Astrocyte (in vitro differentiated cells and primary cell): ENCODE measurements around the gene EIF5A. TPM values are rescaled to one million over a fixed set of nuclear protein-coding genes. Genes with fewer than 3 reads are reported as not detected.

Experiments used
- DNase-seq: peaks from one replicate; pipeline ENCODE4 v3.0.0-alpha.2; 2010; ENCODE audit warnings: low read depth
- FAIRE-seq: peaks from 2 replicates; lab custom pipeline; 2011; peaks lifted over from hg19 to GRCh38; lab: Jason Lieb, UNC
- H2AFZ ChIP-seq: 2 replicates; pipeline ENCODE4 v1.6.0; 2012; ENCODE audit warnings: low read depth, low read length, inconsistent platforms
- H3K27ac ChIP-seq: 2 replicates; pipeline ENCODE4 v1.5.1; 2011; ENCODE audit warnings: low read depth, low read length, inconsistent platforms
- H3K27me3 ChIP-seq: 2 replicates; pipeline ENCODE4 v1.6.0; 2011; ENCODE audit warnings: low read length, inconsistent platforms; ENCODE audit not compliant: insufficient read depth
- H3K36me3 ChIP-seq: 2 replicates; pipeline ENCODE4 v1.5.1; 2011; ENCODE audit warnings: low read length, inconsistent platforms; ENCODE audit not compliant: insufficient read depth
- H3K4me1 ChIP-seq: 2 replicates; pipeline ENCODE4 v1.5.1; 2011; ENCODE audit warnings: low read length, inconsistent platforms; ENCODE audit not compliant: insufficient read depth
- H3K4me2 ChIP-seq: 2 replicates; pipeline ENCODE4 v1.6.0; 2012; ENCODE audit warnings: low read length, inconsistent platforms
- H3K4me3 ChIP-seq: 2 replicates; pipeline ENCODE4 v1.5.1; 2011; ENCODE audit warnings: low read depth, mild to moderate bottlenecking, low read length, inconsistent platforms; ENCODE audit not compliant: insufficient read depth
- H3K79me2 ChIP-seq: 2 replicates; pipeline ENCODE4 v1.6.0; 2012; ENCODE audit warnings: mild to moderate bottlenecking, low read length, inconsistent platforms; ENCODE audit not compliant: insufficient read depth
- H3K9ac ChIP-seq: 2 replicates; pipeline ENCODE4 v1.6.0; 2012; ENCODE audit warnings: mild to moderate bottlenecking, low read length, inconsistent platforms
- H3K9me3 ChIP-seq: 2 replicates; pipeline ENCODE4 v1.5.1; 2012; ENCODE audit warnings: low read depth, mild to moderate bottlenecking, low read length, inconsistent platforms; ENCODE audit not compliant: insufficient read depth
- H4K20me1 ChIP-seq: 2 replicates; pipeline ENCODE4 v1.6.0; 2012; ENCODE audit warnings: low read length, inconsistent platforms; ENCODE audit not compliant: insufficient read depth
- H3K27ac Mint-ChIP-seq: one replicate; pipeline ENCODE4 v1.8.0; 2021; ENCODE audit warnings: mild to moderate bottlenecking, mixed read lengths; ENCODE audit not compliant: unreplicated experiment
- H3K27me3 Mint-ChIP-seq: one replicate; pipeline ENCODE4 v1.8.0; 2021; ENCODE audit warnings: low read depth, mixed read lengths; ENCODE audit not compliant: unreplicated experiment
- H3K36me3 Mint-ChIP-seq: one replicate; pipeline ENCODE4 v1.8.0; 2021; ENCODE audit warnings: low read depth, mixed read lengths; ENCODE audit not compliant: unreplicated experiment
- H3K4me1 Mint-ChIP-seq: one replicate; pipeline ENCODE4 v1.8.0; 2021; ENCODE audit warnings: low read depth, mixed read lengths; ENCODE audit not compliant: unreplicated experiment
- H3K4me3 Mint-ChIP-seq: one replicate; pipeline ENCODE4 v1.8.0; 2021; ENCODE audit warnings: mild to moderate bottlenecking, moderate library complexity, mixed read lengths; ENCODE audit not compliant: unreplicated experiment
- H3K9me3 Mint-ChIP-seq: one replicate; pipeline ENCODE4 v1.8.0; 2021; ENCODE audit warnings: mild to moderate bottlenecking, mixed read lengths; ENCODE audit not compliant: unreplicated experiment
- EZH2 ChIP-seq: IDR thresholded peaks from 2 replicates; pipeline ENCODE4 v1.6.1; 2012; ENCODE audit warnings: mild to moderate bottlenecking, low read length, inconsistent platforms; ENCODE audit not compliant: insufficient read depth
- total RNA-seq: library from RNA; stranded (reverse); gene quantifications from 2 replicates; pipeline ENCODE4 v1.2.1, GENCODE V29; 2021
- TF ChIP-seq, protein P1 (sequence below): IDR thresholded peaks from 2 replicates; pipeline ENCODE4 v1.5.1; 2011; ENCODE audit warnings: low read depth, mild to moderate bottlenecking, inconsistent platforms, low read length, moderate library complexity; ENCODE audit not compliant: insufficient read depth

The EIF5A gene
- total RNA-seq, 1 donor from 2014 or later = 915 TPM

DNA sequence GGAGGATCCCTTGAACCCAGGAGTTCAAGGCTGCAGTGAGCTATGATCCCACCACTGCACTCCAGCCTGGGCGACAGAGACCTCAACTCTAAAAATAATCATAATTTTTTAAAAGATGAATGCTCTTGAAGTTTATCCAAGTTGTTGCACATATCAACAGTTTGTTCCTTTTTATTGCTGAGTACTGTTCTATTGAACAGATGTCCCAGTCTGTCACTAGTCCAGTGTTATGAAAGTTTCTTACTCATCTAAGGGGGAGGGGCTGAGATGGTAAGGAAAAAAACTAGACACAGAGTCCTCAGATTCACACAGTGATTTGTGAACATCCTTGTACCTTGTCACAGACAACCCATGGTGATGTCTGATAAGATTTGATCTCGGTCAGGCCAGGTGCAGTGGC is 32.8 kb downstream of the EIF5A start:
- Mint-ChIP-seq H3K9me3 (no peaks in the 10 kb centered on the region), H3K27ac (no peak overlapping the region), H3K36me3 (no peaks in the 10 kb centered on the region), H3K4me1 (peaks cover 1% of the 10 kb centered on the region), H3K27me3 (peaks cover 6% of the 10 kb centered on the region), H3K4me3 (no peak overlapping the region)
- Histone ChIP-seq H3K27me3 (no peaks in the 10 kb centered on the region), H3K4me2 (no peak overlapping the region), H3K79me2 (no peaks in the 10 kb centered on the region), H3K9ac (no peak overlapping the region), H3K27ac (no peak overlapping the region), H2AFZ (no peak overlapping the region), H3K36me3 (no peaks in the 10 kb centered on the region), H3K4me3 (no peak overlapping the region), H3K4me1 (no peaks in the 10 kb centered on the region), H4K20me1 (no peaks in the 10 kb centered on the region), H3K9me3 (no peaks in the 10 kb centered on the region)
- FAIRE-seq = no peak
- no peak for DNase-seq
- TF ChIP-seq EZH2 = no peak
- TF ChIP-seq, protein P1, sequence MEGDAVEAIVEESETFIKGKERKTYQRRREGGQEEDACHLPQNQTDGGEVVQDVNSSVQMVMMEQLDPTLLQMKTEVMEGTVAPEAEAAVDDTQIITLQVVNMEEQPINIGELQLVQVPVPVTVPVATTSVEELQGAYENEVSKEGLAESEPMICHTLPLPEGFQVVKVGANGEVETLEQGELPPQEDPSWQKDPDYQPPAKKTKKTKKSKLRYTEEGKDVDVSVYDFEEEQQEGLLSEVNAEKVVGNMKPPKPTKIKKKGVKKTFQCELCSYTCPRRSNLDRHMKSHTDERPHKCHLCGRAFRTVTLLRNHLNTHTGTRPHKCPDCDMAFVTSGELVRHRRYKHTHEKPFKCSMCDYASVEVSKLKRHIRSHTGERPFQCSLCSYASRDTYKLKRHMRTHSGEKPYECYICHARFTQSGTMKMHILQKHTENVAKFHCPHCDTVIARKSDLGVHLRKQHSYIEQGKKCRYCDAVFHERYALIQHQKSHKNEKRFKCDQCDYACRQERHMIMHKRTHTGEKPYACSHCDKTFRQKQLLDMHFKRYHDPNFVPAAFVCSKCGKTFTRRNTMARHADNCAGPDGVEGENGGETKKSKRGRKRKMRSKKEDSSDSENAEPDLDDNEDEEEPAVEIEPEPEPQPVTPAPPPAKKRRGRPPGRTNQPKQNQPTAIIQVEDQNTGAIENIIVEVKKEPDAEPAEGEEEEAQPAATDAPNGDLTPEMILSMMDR = no peak

- no peaks in the 10 kb centered on the region for H3K36me3 ChIP-seq
- no peaks in the 10 kb centered on the region for H3K9me3 Mint-ChIP-seq
- no peaks in the 10 kb centered on the region for H3K27me3 ChIP-seq
- H3K27ac Mint-ChIP-seq = no peak overlapping the region
- H4K20me1 ChIP-seq = no peaks in the 10 kb centered on the region
- no peak overlapping the region for H3K27ac ChIP-seq
- no peaks in the 10 kb centered on the region for H3K36me3 Mint-ChIP-seq
- peaks cover 1% of the 10 kb centered on the region for H3K4me1 Mint-ChIP-seq
- DNase-seq = no peak
- H3K4me3 ChIP-seq = no peak overlapping the region
- H3K9ac ChIP-seq = no peak overlapping the region
- FAIRE-seq = no peak
- H3K4me3 Mint-ChIP-seq = no peak overlapping the region
- H3K79me2 ChIP-seq = no peaks in the 10 kb centered on the region
- no peak overlapping the region for H2AFZ ChIP-seq
- no peaks in the 10 kb centered on the region for H3K4me1 ChIP-seq
- H3K27me3 Mint-ChIP-seq = peaks cover 6% of the 10 kb centered on the region
- H3K4me2 ChIP-seq = no peak overlapping the region
- TF ChIP-seq, protein P1 = no peak
- TF ChIP-seq EZH2 = no peak
- H3K9me3 ChIP-seq = no peaks in the 10 kb centered on the region
Observed at GRCh38 chr17:7341842-7342241, 34.4 kb downstream of the EIF5A start.

- Mint-ChIP-seq H3K4me3 (no peak overlapping the region), H3K27ac (no peak overlapping the region), H3K9me3 (no peaks in the 10 kb centered on the region), H3K36me3 (no peaks in the 10 kb centered on the region), H3K4me1 (peaks cover 2% of the 10 kb centered on the region), H3K27me3 (peaks cover 6% of the 10 kb centered on the region)
- no peaks in the 10 kb centered on the region for H3K79me2 ChIP-seq
- no peaks in the 10 kb centered on the region for H3K4me1 ChIP-seq
- TF ChIP-seq EZH2 = no peak
- TF ChIP-seq, protein P1 = no peak
- FAIRE-seq (no peak), DNase-seq (no peak)
- H3K27me3 ChIP-seq = no peaks in the 10 kb centered on the region
- no peak overlapping the region for H3K27ac ChIP-seq
- no peak overlapping the region for H3K4me2 ChIP-seq
- H2AFZ ChIP-seq = no peak overlapping the region
- H3K36me3 ChIP-seq = no peaks in the 10 kb centered on the region
- no peak overlapping the region for H3K4me3 ChIP-seq
- H3K9ac ChIP-seq = no peak overlapping the region
- H3K9me3 ChIP-seq = no peaks in the 10 kb centered on the region
- no peaks in the 10 kb centered on the region for H4K20me1 ChIP-seq
Observed at GRCh38 chr17:7343250-7343649, 35.8 kb downstream of the EIF5A start.
